ENCODE measurements around the gene CYB561D1.

Gene CYB561D1

DNA sequence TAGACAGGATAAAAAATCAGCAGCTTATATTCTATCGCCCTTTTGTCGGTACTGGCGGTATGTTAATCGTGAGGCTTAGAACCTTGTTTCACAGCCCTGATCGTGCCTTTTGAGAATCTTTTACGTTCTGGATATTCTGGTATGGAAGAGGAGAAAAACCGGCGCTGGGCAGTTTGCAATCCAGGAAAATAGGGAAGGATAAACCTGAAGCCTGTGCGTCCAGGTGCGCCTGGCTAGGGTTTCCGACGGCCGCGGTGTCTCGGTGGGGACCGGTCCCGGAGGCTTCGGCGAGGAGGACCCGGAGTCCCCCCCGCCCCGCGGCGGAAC, 27.8 kb upstream of the CYB561D1 start:
- H4K20me1 ChIP-seq (ENCODE audit: insufficient read depth, low read length, poor library complexity, severe bottlenecking) = no peaks in the 10 kb centered on the region
- H3F3A ChIP-seq (ENCODE audit: low read depth) = no peaks in the 10 kb centered on the region
- TF ChIP-seq EZH2phosphoT487 (IDR thresholded peaks at IDR 0.05; ENCODE audit: borderline replicate concordance) = no peak
- no peak for TF ChIP-seq CTCF (conservative IDR thresholded peaks at IDR 0.05; ENCODE audit: low read length)
- H3K9me3 ChIP-seq (ENCODE audit: insufficient read depth, low read depth, low read length) = no peaks in the 10 kb centered on the region
- H3K4me1 ChIP-seq (ENCODE audit: insufficient read depth, low read length, poor library complexity, severe bottlenecking) = peaks cover 2% of the 10 kb centered on the region
- no peak overlapping the region for H3K9ac ChIP-seq (ENCODE audit: low read depth, low read length, poor library complexity, severe bottlenecking)
- no peaks in the 10 kb centered on the region for H3K9me2 ChIP-seq (replicated peaks; ENCODE audit: low read depth, low read length)
- no peaks in the 10 kb centered on the region for H3K79me2 ChIP-seq (ENCODE audit: insufficient read depth, low read length)
- no peak overlapping the region for H3K4me3 ChIP-seq (ENCODE audit: low read length, poor library complexity, severe bottlenecking)
- no peaks in the 10 kb centered on the region for H3K27me3 ChIP-seq (ENCODE audit: insufficient read depth, low read length, poor library complexity, severe bottlenecking)
- no peaks in the 10 kb centered on the region for H3K36me3 ChIP-seq (ENCODE audit: insufficient read depth, low read length)
- H3K4me2 ChIP-seq (ENCODE audit: low read depth, low read length, poor library complexity, severe bottlenecking) = no peak overlapping the region
- H2AFZ ChIP-seq (ENCODE audit: low read length) = no peak overlapping the region

- Histone ChIP-seq H3K4me1 (ENCODE audit: insufficient read depth, low read length, poor library complexity, severe bottlenecking) (peaks cover 2% of the 10 kb centered on the region), H3K9me2 (replicated peaks; ENCODE audit: low read depth, low read length) (no peaks in the 10 kb centered on the region), H3K4me3 (ENCODE audit: low read length, poor library complexity, severe bottlenecking) (no peak within 1 kb of the TSS), H2AFZ (ENCODE audit: low read length) (no peak within 1 kb of the TSS), H3K9me3 (ENCODE audit: insufficient read depth, low read depth, low read length) (no peaks in the 10 kb centered on the region), H3K9ac (ENCODE audit: low read depth, low read length, poor library complexity, severe bottlenecking) (no peak within 1 kb of the TSS), H3F3A (ENCODE audit: low read depth) (no peaks in the 10 kb centered on the region), H3K36me3 (ENCODE audit: insufficient read depth, low read length) (no peaks in the 10 kb centered on the region), H4K20me1 (ENCODE audit: insufficient read depth, low read length, poor library complexity, severe bottlenecking) (no peaks in the 10 kb centered on the region), H3K27me3 (ENCODE audit: insufficient read depth, low read length, poor library complexity, severe bottlenecking) (no peaks in the 10 kb centered on the region), H3K4me2 (ENCODE audit: low read depth, low read length, poor library complexity, severe bottlenecking) (no peak within 1 kb of the TSS), H3K79me2 (ENCODE audit: insufficient read depth, low read length) (no peaks in the 10 kb centered on the region)
- TF ChIP-seq EZH2phosphoT487 (IDR thresholded peaks at IDR 0.05; ENCODE audit: borderline replicate concordance) (no peak), CTCF (conservative IDR thresholded peaks at IDR 0.05; ENCODE audit: low read length) (no peak)
These were observed 27.2 kb upstream of the CYB561D1 start, which contains the start of gene SYPL2 for GRCh38 chr1:109466452-109467300. TSS of gene SYPL2 (plus strand) at chr1:109466546. CDS start at chr1:109466844, 298 bp downstream.

DNA sequence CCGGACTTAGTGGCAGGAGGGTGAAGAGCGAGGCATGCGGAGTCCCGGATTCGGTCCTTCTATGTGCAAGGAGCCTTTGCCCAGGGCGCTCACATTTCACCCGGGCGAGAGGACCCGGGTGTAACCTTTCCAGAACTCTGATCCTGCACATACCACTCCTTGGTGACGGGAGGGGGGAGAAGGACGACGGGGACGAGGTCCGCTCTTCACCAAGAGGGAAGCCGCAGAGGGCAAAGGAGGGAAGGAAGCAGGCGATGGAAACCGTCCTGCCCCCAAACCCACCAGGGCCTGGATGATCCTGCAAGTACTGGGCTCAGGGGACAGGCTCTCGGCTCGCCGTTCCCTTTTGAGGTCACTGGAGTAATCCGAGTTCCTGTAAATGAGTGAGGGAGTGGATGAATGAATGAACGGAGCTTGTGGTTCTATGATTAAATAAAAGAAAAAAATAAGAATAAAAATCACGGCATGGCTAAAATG, 26.6 kb upstream of the CYB561D1 start:
- H3K4me1 ChIP-seq (ENCODE audit: insufficient read depth, low read length, poor library complexity, severe bottlenecking) = peaks cover 2% of the 10 kb centered on the region
- H3K79me2 ChIP-seq (ENCODE audit: insufficient read depth, low read length) = no peaks in the 10 kb centered on the region
- H3K4me3 ChIP-seq (ENCODE audit: low read length, poor library complexity, severe bottlenecking) = no peak overlapping the region
- H3K27me3 ChIP-seq (ENCODE audit: insufficient read depth, low read length, poor library complexity, severe bottlenecking) = no peaks in the 10 kb centered on the region
- H3F3A ChIP-seq (ENCODE audit: low read depth) = no peaks in the 10 kb centered on the region
- H4K20me1 ChIP-seq (ENCODE audit: insufficient read depth, low read length, poor library complexity, severe bottlenecking) = no peaks in the 10 kb centered on the region
- H3K36me3 ChIP-seq (ENCODE audit: insufficient read depth, low read length) = no peaks in the 10 kb centered on the region
- no peak for TF ChIP-seq EZH2phosphoT487 (IDR thresholded peaks at IDR 0.05; ENCODE audit: borderline replicate concordance)
- no peak for TF ChIP-seq CTCF (conservative IDR thresholded peaks at IDR 0.05; ENCODE audit: low read length)
- no peaks in the 10 kb centered on the region for H3K9me2 ChIP-seq (replicated peaks; ENCODE audit: low read depth, low read length)
- H3K9me3 ChIP-seq (ENCODE audit: insufficient read depth, low read depth, low read length) = no peaks in the 10 kb centered on the region
- no peak overlapping the region for H3K4me2 ChIP-seq (ENCODE audit: low read depth, low read length, poor library complexity, severe bottlenecking)
- H2AFZ ChIP-seq (ENCODE audit: low read length) = no peak overlapping the region
- no peak overlapping the region for H3K9ac ChIP-seq (ENCODE audit: low read depth, low read length, poor library complexity, severe bottlenecking)

Data from Loucy (cell line).